Thymus (tissue), 11 donors: ENCODE results near the gene CABP7. TPM values are rescaled to one million over a fixed set of nuclear protein-coding genes. Genes with fewer than 3 reads are reported as not detected.

Experiments
- DNase-seq, 9 donors: peaks; one replicate each; pipeline ENCODE4 v3.0.0-alpha.2; 2013; ENCODE audit warnings: low spot score in 9 of 9, low read depth in 6 of 9, missing footprints in 1 of 9
- H3K27ac ChIP-seq, 2 donors: one replicate each; pipeline ENCODE4 v1.5.1; 2013; ENCODE audit warnings: control low read depth in 1 of 2, low read depth in 1 of 2, low read length in 1 of 2, mild to moderate bottlenecking in 1 of 2, moderate library complexity in 1 of 2
- H3K27me3 ChIP-seq, 2 donors: one replicate each; pipeline ENCODE4 v1.5.1; 2013; ENCODE audit warnings: low read length in 1 of 2; ENCODE audit not compliant: control insufficient read depth in 2 of 2, insufficient read depth in 1 of 2
- H3K36me3 ChIP-seq, 2 donors: one replicate each; pipeline ENCODE4 v1.5.1; 2013; ENCODE audit warnings: low read length in 1 of 2, mild to moderate bottlenecking in 1 of 2, moderate library complexity in 1 of 2; ENCODE audit not compliant: control insufficient read depth in 2 of 2, insufficient read depth in 2 of 2
- H3K4me1 ChIP-seq, 2 donors: one replicate each; pipeline ENCODE4 v1.5.1; 2013; ENCODE audit warnings: low read length in 2 of 2; ENCODE audit not compliant: control insufficient read depth in 2 of 2, insufficient read depth in 2 of 2
- H3K4me3 ChIP-seq, 2 donors: one replicate each; pipeline ENCODE4 v1.5.1; 2013; ENCODE audit warnings: low read length in 2 of 2, control low read depth in 1 of 2, mild to moderate bottlenecking in 1 of 2
- H3K9me3 ChIP-seq, 2 donors: one replicate each; pipeline ENCODE4 v1.5.1; 2013; ENCODE audit warnings: low read length in 1 of 2, mild to moderate bottlenecking in 1 of 2; ENCODE audit not compliant: control insufficient read depth in 2 of 2, insufficient read depth in 1 of 2
- WGBS: extraction: QIAGEN DNeasy Blood & Tissue Kit; methylation state at CpG from one replicate; pipeline ENCODE4 v1.1.7; 2013; 5-methylcytosine and 5-hydroxymethylcytosine counted together
- polyA plus RNA-seq: library from polyadenylated mRNA; stranded (reverse); fragments of 200-250 nt; gene quantifications from one replicate; pipeline ENCODE4 v1.2.3, GENCODE V29; 2013
- total RNA-seq: library from RNA; stranded (reverse); fragments of 120-200 nt; gene quantifications from one replicate; pipeline ENCODE4 v1.2.4, GENCODE V29; 2013
- donor health status: healthy.

Gene CABP7
- total and polyA plus RNA-seq, 2 donors, result 0.14 to 0.52 TPM

DNA sequence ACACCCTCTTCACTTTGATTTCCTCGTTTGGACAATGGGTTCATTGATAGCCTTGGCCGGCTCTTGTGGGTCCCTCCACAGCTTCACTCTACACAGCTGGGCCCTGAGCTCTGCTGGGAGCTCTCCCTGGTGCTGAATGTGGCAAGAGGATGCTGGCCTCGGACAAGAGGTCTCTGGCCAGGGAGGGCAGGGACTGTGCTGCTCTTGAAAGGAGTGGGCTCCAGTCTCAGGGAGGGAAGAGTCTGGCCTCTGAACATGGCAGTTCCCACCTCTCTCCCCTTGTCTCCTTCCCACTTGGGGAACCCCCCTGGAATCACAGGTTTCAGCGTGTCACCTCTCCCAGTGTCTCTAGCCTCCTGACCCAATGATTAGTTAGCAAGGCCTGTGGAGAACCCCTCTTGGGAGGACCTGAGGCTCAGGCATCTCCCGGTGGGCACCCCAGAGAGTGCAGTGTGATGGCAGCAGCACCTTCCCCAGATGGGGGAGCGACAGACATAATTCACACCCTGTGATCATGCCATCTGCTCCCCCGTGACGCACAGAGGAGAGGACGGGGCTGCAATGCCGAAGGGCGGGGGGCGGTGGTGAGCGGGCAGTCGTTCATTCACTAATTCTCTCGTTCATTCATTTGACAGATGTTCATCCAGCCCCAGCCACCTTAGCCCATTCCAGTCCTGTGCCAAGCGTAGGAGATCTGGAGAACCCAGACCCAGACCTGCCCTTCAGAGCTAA, 2.8 kb upstream of the CABP7 start:
- Histone ChIP-seq H3K4me1 (no peaks in the 10 kb centered on the region), H3K27me3 (peaks cover 63 to 91% of the 10 kb centered on the region in 2 donors), H3K27ac (no peak overlapping the region), H3K4me3 (no peak overlapping the region), H3K36me3 (no peaks in the 10 kb centered on the region), H3K9me3 (no peaks in the 10 kb centered on the region)
- 72% methylated on average over 16 of the region's 16 CpGs for WGBS
- peak in 8 of 9 donors; percentile 8 to 66 (median 32) for DNase-seq

- Histone ChIP-seq H3K36me3 (no peaks in the 10 kb centered on the region), H3K4me1 (no peaks in the 10 kb centered on the region), H3K4me3 (no peak overlapping the region), H3K27ac (no peak overlapping the region), H3K9me3 (no peaks in the 10 kb centered on the region), H3K27me3 (peaks cover 71 to 93% of the 10 kb centered on the region in 2 donors)
- DNase-seq, result no peak
- 92% methylated on average over 11 of the region's 11 CpGs for WGBS
Measured at GRCh38 chr22:29717789-29718188, 2.0 kb upstream of the CABP7 start.

GRCh38 chr22:29718949-29719898, 579 bp upstream of the CABP7 start:
- H3K4me1 ChIP-seq, result no peaks in the 10 kb centered on the region
- H3K27me3 ChIP-seq, result peaks cover 75 to 95% of the 10 kb centered on the region in 2 donors
- H3K27ac ChIP-seq, result no peak overlapping the region
- 53% methylated on average over 24 of the region's 24 CpGs for WGBS
- H3K4me3 ChIP-seq, result peak overlapping the region in 1 of 2 donors; percentile 25
- DNase-seq, result no peak
- H3K36me3 ChIP-seq, result no peaks in the 10 kb centered on the region
- H3K9me3 ChIP-seq, result no peaks in the 10 kb centered on the region

DNA sequence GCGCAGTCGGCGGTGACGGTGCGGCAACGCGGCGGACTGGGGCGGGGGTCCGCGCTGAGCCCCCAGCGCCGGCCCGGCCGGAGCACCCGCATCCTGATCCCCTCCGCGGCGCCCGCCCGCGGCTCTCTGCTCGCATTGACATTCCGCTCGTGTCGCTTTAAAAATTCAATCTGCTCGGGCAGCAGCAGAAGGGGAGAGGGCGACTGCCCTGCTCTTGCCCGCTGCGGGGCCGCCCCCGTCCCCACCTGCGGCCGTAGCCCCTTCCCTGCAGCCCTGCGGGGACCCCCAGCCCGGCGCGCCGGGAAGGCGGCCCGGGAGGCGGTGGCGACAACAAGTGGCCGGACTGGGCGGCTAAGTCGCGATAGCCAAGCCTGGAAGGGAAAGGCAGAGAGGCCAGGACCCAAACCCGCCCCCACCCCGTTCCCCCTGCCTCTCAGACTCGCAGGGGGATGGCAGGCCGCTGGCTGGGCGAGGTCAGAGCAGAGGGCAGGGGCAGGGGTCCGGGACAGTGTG, 1.1 kb downstream of the CABP7 start:
- H3K36me3 ChIP-seq, result no peaks in the 10 kb centered on the region
- 10% methylated on average over 53 of the region's 53 CpGs for WGBS
- no peak for DNase-seq
- no peaks in the 10 kb centered on the region for H3K9me3 ChIP-seq
- H3K27me3 ChIP-seq, result peaks cover 70 to 94% of the 10 kb centered on the region in 2 donors
- no peaks in the 10 kb centered on the region for H3K4me1 ChIP-seq
- peak overlapping the region in 1 of 2 donors; percentile 25 for H3K4me3 ChIP-seq
- H3K27ac ChIP-seq, result no peak overlapping the region

DNA sequence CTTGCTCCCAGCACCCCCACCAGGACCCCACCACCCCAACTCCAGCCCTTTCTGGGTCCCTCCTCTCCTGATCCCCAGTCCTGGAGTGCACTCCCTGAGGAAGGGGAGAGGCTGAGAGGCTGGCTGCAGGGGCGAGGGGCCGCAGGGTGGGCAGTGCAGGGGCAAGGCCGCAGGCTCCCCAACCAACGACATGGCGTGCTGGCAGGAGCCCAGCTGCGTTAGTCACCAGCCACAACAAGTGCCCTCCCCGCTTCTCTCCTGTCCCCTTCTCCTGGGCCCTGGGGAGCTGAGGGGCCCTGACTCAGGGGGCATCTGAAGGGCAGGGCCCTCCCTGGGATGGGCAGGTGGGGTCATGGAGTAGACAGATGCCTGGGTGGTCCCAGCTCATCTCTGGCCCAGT, 2.3 kb downstream of the CABP7 start:
- DNase-seq, result no peak

GRCh38 chr22:29722587-29722986, 2.8 kb downstream of the CABP7 start:
- Histone ChIP-seq H3K9me3 (no peaks in the 10 kb centered on the region), H3K27ac (no peak overlapping the region), H3K4me1 (no peaks in the 10 kb centered on the region), H3K27me3 (peaks cover 56 to 92% of the 10 kb centered on the region in 2 donors), H3K36me3 (no peaks in the 10 kb centered on the region), H3K4me3 (no peak overlapping the region)
- no peak for DNase-seq
- WGBS, result 93% methylated on average over 16 of the region's 16 CpGs

More for the DNA sequence above, 2.3 kb downstream of the CABP7 start:
- H3K9me3 ChIP-seq, result no peaks in the 10 kb centered on the region
- H3K4me3 ChIP-seq, result no peak overlapping the region
- H3K27me3 ChIP-seq, result peaks cover 59 to 93% of the 10 kb centered on the region in 2 donors
- no peaks in the 10 kb centered on the region for H3K36me3 ChIP-seq
- 89% methylated on average over 7 of the region's 7 CpGs for WGBS
- H3K4me1 ChIP-seq, result no peaks in the 10 kb centered on the region
- H3K27ac ChIP-seq, result no peak overlapping the region

- 91% methylated on average over 10 of the region's 10 CpGs for WGBS
- no peak for DNase-seq
- Histone ChIP-seq H3K4me3 (no peak overlapping the region), H3K36me3 (no peaks in the 10 kb centered on the region), H3K9me3 (no peaks in the 10 kb centered on the region), H3K4me1 (no peaks in the 10 kb centered on the region), H3K27ac (no peak overlapping the region), H3K27me3 (peaks cover 47 to 80% of the 10 kb centered on the region in 2 donors)
Measured at GRCh38 chr22:29723766-29724165, 4.0 kb downstream of the CABP7 start.

DNA sequence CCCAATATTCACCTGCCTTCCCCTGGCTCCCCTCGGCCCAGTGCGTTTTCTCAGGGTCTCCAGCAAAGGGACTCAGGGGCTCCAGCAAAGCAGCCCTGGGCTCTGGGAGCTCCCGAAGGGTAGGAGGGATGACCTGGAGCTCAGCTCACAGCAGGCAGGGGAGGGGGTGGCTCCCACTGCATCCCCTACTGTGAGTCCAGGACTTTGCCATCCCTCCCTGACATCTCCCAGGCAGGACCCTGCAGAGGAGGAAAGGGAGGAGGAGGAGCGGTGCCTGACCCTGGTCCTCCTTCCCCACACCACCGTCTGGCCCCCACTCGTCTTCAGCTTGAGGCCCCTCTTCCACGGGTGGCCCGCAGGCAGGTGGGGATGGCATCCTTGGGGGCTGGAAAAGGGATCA, 5.0 kb downstream of the CABP7 start:
- Histone ChIP-seq H3K36me3 (no peaks in the 10 kb centered on the region), H3K27me3 (peaks cover 36 to 71% of the 10 kb centered on the region in 2 donors), H3K27ac (no peak overlapping the region), H3K4me1 (no peaks in the 10 kb centered on the region), H3K9me3 (no peaks in the 10 kb centered on the region), H3K4me3 (no peak overlapping the region)
- WGBS, result 74% methylated on average over 8 of the region's 8 CpGs
- no peak for DNase-seq

- no peaks in the 10 kb centered on the region for H3K4me1 ChIP-seq
- no peak overlapping the region for H3K27ac ChIP-seq
- peaks cover 0 to 11% of the 10 kb centered on the region in 2 donors for H3K36me3 ChIP-seq
- no peaks in the 10 kb centered on the region for H3K9me3 ChIP-seq
- DNase-seq, result no peak
- peaks cover 24 to 62% of the 10 kb centered on the region in 2 donors for H3K27me3 ChIP-seq
- 91% methylated on average over 7 of the region's 7 CpGs for WGBS
- H3K4me3 ChIP-seq, result no peak overlapping the region
Measured at GRCh38 chr22:29726106-29726505, 6.3 kb downstream of the CABP7 start.
